Endodermal cell (in vitro differentiated cells): ENCODE measurements around the gene CREBBP. TPM values are rescaled to one million over a fixed set of nuclear protein-coding genes. Genes with fewer than 3 reads are reported as not detected.
A peak's percentile ranks its signal among the peaks of the same experiment; 100 is the strongest.

ENCODE experiments used
- DNase-seq: peaks from one replicate; pipeline ENCODE4 v3.0.0-alpha.2; 2017
- H3K27ac ChIP-seq: 2 replicates; pipeline ENCODE4 v1.5.1; 2013; ENCODE audit warnings: mild to moderate bottlenecking, low read depth, low read length, moderate library complexity
- H3K27me3 ChIP-seq: 2 replicates; pipeline ENCODE4 v1.6.1; 2013; ENCODE audit warnings: mild to moderate bottlenecking, low read length, moderate library complexity; ENCODE audit not compliant: insufficient read depth, control insufficient read depth, poor library complexity, severe bottlenecking
- H3K36me3 ChIP-seq: 2 replicates; pipeline ENCODE4 v1.7.0; 2013; ENCODE audit warnings: mild to moderate bottlenecking, low read length, moderate library complexity; ENCODE audit not compliant: control insufficient read depth, insufficient read depth
- H3K4me1 ChIP-seq: one replicate; pipeline ENCODE4 v1.7.0; 2013; ENCODE audit warnings: low read length; ENCODE audit not compliant: control insufficient read depth, insufficient read depth
- H3K4me3 ChIP-seq: 2 replicates; pipeline ENCODE4 v1.5.1; 2013; ENCODE audit warnings: mild to moderate bottlenecking, low read length, moderate library complexity
- H3K9ac ChIP-seq: 2 replicates; pipeline ENCODE4 v1.6.1; 2013; ENCODE audit warnings: mild to moderate bottlenecking, low read length, moderate library complexity; ENCODE audit not compliant: poor library complexity, severe bottlenecking; ENCODE audit errors: extremely low read depth
- H3K9me3 ChIP-seq: 2 replicates; pipeline ENCODE4 v1.6.1; 2013; ENCODE audit warnings: mild to moderate bottlenecking, low read length, moderate library complexity; ENCODE audit not compliant: control insufficient read depth
- H3K27ac Mint-ChIP-seq: 2 replicates; pipeline ENCODE4 v1.8.0; 2020; ENCODE audit warnings: mixed read lengths
- H3K27me3 Mint-ChIP-seq: 2 replicates; pipeline ENCODE4 v1.8.0; 2021; ENCODE audit warnings: mild to moderate bottlenecking, mixed read lengths; ENCODE audit not compliant: insufficient read depth
- H3K36me3 Mint-ChIP-seq: 2 replicates; pipeline ENCODE4 v1.8.0; 2020; ENCODE audit warnings: low read depth, mixed read lengths
- H3K4me1 Mint-ChIP-seq: 2 replicates; pipeline ENCODE4 v1.8.0; 2020; ENCODE audit warnings: mixed read lengths
- H3K4me3 Mint-ChIP-seq: 2 replicates; pipeline ENCODE4 v1.8.0; 2020; ENCODE audit warnings: mild to moderate bottlenecking, moderate library complexity, mixed read lengths
- H3K9me3 Mint-ChIP-seq: 2 replicates; pipeline ENCODE4 v1.8.0; 2020; ENCODE audit warnings: mild to moderate bottlenecking, mixed read lengths
- CTCF ChIP-seq: fragments of 200-600 bp; sonication (generic); conservative IDR thresholded peaks from 2 replicates; pipeline ENCODE4 v1.5.0; 2021; ENCODE audit warnings: antibody characterized with exemption, mild to moderate bottlenecking
- WGBS, 2 experiments: methylation state at CpG; one replicate each; pipeline versions ENCODE4 v1.1.5 to v1.1.7; 2013; ENCODE audit warnings: missing lambda C conversion rate in 2 of 2, mixed read lengths in 1 of 2; ENCODE audit not compliant: insufficient coverage in 1 of 2, insufficient read length in 1 of 2; 5-methylcytosine and 5-hydroxymethylcytosine counted together
- total RNA-seq, 2 donors: library from RNA; stranded (reverse); fragmentation: NEBNext Ultra II Directional in 1 of 2; extraction: Animal tissue kit (Norgen Biotek cat#: 25700) in 1 of 2; gene quantifications; 2 replicates in 1 of 2; 3 replicates in 1 of 2; pipeline ENCODE4 v1.2.1, GENCODE V29; 2021

CREBBP gene
- total RNA-seq, 2 donors from 2014 or later, result 71.1 to 103 TPM

- peaks cover 82% of the 10 kb centered on the region for H3K36me3 ChIP-seq
- no peak overlapping the region for H3K27ac Mint-ChIP-seq
- no peak for TF ChIP-seq CTCF
- no peak overlapping the region for H3K27ac ChIP-seq
- H3K9me3 Mint-ChIP-seq, result no peaks in the 10 kb centered on the region
- whole genome bisulfite sequencing, 2 experiments, result 95 to 97% methylated on average over 3 to 5 of the region's 5 CpGs
- DNase-seq, result peak; percentile 19
- no peaks in the 10 kb centered on the region for H3K9me3 ChIP-seq
- no peaks in the 10 kb centered on the region for H3K27me3 Mint-ChIP-seq
- no peaks in the 10 kb centered on the region for H3K4me1 Mint-ChIP-seq
- peaks cover 81% of the 10 kb centered on the region for H3K36me3 Mint-ChIP-seq
- H3K4me3 ChIP-seq, result no peak overlapping the region
- no peak overlapping the region for H3K4me3 Mint-ChIP-seq
- no peaks in the 10 kb centered on the region for H3K4me1 ChIP-seq
- no peak overlapping the region for H3K9ac ChIP-seq
- H3K27me3 ChIP-seq, result no peaks in the 10 kb centered on the region
Measured at GRCh38 chr16:3748307-3748706, 132.2 kb downstream of the CREBBP start.

GRCh38 chr16:3745751-3746355, 134.7 kb downstream of the CREBBP start:
- Histone ChIP-seq H3K27me3 (no peaks in the 10 kb centered on the region), H3K9me3 (no peaks in the 10 kb centered on the region), H3K27ac (peak overlapping the region; percentile 40), H3K4me3 (no peak overlapping the region), H3K9ac (no peak overlapping the region), H3K36me3 (peaks cover 79% of the 10 kb centered on the region), H3K4me1 (no peaks in the 10 kb centered on the region)
- H3K27ac Mint-ChIP-seq, result no peak overlapping the region
- H3K4me3 Mint-ChIP-seq, result no peak overlapping the region
- no peak for DNase-seq
- H3K27me3 Mint-ChIP-seq, result no peaks in the 10 kb centered on the region
- no peaks in the 10 kb centered on the region for H3K9me3 Mint-ChIP-seq
- H3K36me3 Mint-ChIP-seq, result peaks cover 79% of the 10 kb centered on the region
- 69 to 93% methylated on average over 10 to 13 of the region's 13 CpGs for WGBS, 2 experiments
- no peak for TF ChIP-seq CTCF
- no peaks in the 10 kb centered on the region for H3K4me1 Mint-ChIP-seq

- WGBS, 2 experiments, result 83 to 96% methylated on average over 2 to 7 of the region's 7 CpGs
- no peaks in the 10 kb centered on the region for H3K9me3 ChIP-seq
- Mint-ChIP-seq H3K4me3 (no peak overlapping the region), H3K4me1 (peaks cover 6% of the 10 kb centered on the region), H3K9me3 (no peaks in the 10 kb centered on the region), H3K27me3 (no peaks in the 10 kb centered on the region), H3K36me3 (peaks cover 79% of the 10 kb centered on the region), H3K27ac (no peak overlapping the region)
- no peak overlapping the region for H3K9ac ChIP-seq
- H3K27me3 ChIP-seq, result no peaks in the 10 kb centered on the region
- no peak overlapping the region for H3K27ac ChIP-seq
- H3K4me1 ChIP-seq, result no peaks in the 10 kb centered on the region
- peaks cover 78% of the 10 kb centered on the region for H3K36me3 ChIP-seq
- H3K4me3 ChIP-seq, result no peak overlapping the region
- no peak for TF ChIP-seq CTCF
- DNase-seq, result no peak
Measured at GRCh38 chr16:3744018-3744417, 136.5 kb downstream of the CREBBP start.
